HCT116 (cell line): ENCODE measurements around the gene SPTY2D1.
A peak's percentile ranks its signal among the peaks of the same experiment; 100 is the strongest.

Source experiments
- CTCF ChIP-seq, 3 experiments: fragments of 200-600 bp in 1 of 3; sonication (generic) in 1 of 3; IDR thresholded peaks in 2 of 3; conservative IDR thresholded peaks in 1 of 3; 2 replicates each; pipeline ENCODE4 v1.5.1; 2012 to 2017; ENCODE audit warnings: low read depth in 2 of 3, low read length in 2 of 3, antibody characterized with exemption in 1 of 3, borderline replicate concordance in 1 of 3, control low read depth in 1 of 3, mild to moderate bottlenecking in 1 of 3, mixed read lengths in 1 of 3, mixed run types in 1 of 3, moderate library complexity in 1 of 3; ENCODE audit not compliant: insufficient read depth in 1 of 3
- POLR2A ChIP-seq: IDR thresholded peaks from 2 replicates; pipeline ENCODE4 v1.7.0; 2011; ENCODE audit warnings: borderline replicate concordance; ENCODE audit not compliant: insufficient read depth, insufficient read length; ENCODE audit errors: extremely low read depth
- POLR2AphosphoS5 ChIP-seq: IDR thresholded peaks from 2 replicates; pipeline ENCODE4 v1.6.1; 2011; ENCODE audit warnings: mild to moderate bottlenecking, low read depth, low read length, moderate library complexity

- TF ChIP-seq CTCF (IDR thresholded peaks at IDR 0.05 in 2 of 3, conservative IDR thresholded peaks at IDR 0.05 in 1 of 3; ENCODE audit: borderline replicate concordance in 1 of 3, insufficient read depth in 1 of 3, low read depth in 2 of 3, low read length in 2 of 3) = peak; percentile 69 to 86 (median 79)
- no peak for TF ChIP-seq POLR2AphosphoS5
- TF ChIP-seq POLR2A = no peak
Observed at GRCh38 chr11:18650859-18651557, 16.9 kb upstream of the SPTY2D1 start.
